Natural killer cell (primary cell): ENCODE results near the gene MAST2. TPM values are rescaled to one million over a fixed set of nuclear protein-coding genes. Genes with fewer than 3 reads are reported as not detected.

Experiments
- ATAC-seq, 3 donors: fragments of 150-1000 bp in 2 of 3; fragments of 200-7000 bp in 1 of 3; cut with Tn5 transposase; 1 replicate in 1 of 3; 2 replicates in 2 of 3; pipeline ENCODE4 v1.10.0; 2021; ENCODE audit warnings: mild to moderate bottlenecking in 2 of 3, moderate library complexity in 2 of 3
- DNase-seq, 2 donors: peaks; one replicate each; pipeline versions ENCODE4 v3.0.0 to v3.0.0-alpha.2; 2013 to 2021; ENCODE audit warnings: mixed read lengths in 1 of 2
- H3K27ac ChIP-seq: one replicate; pipeline ENCODE4 v1.5.1; 2013; ENCODE audit warnings: mild to moderate bottlenecking, low read length
- H3K27me3 ChIP-seq: one replicate; pipeline ENCODE4 v1.6.1; 2013; ENCODE audit warnings: low read length; ENCODE audit not compliant: control insufficient read depth, insufficient read depth
- H3K36me3 ChIP-seq: one replicate; pipeline ENCODE4 v1.6.1; 2013; ENCODE audit warnings: low read length; ENCODE audit not compliant: control insufficient read depth, insufficient read depth
- H3K4me1 ChIP-seq: one replicate; pipeline ENCODE4 v1.6.1; 2013; ENCODE audit warnings: low read length; ENCODE audit not compliant: control insufficient read depth, insufficient read depth
- H3K4me3 ChIP-seq: one replicate; pipeline ENCODE4 v1.5.1; 2013; ENCODE audit warnings: low read length
- H3K9me3 ChIP-seq: one replicate; pipeline ENCODE4 v1.6.1; 2013; ENCODE audit warnings: low read length; ENCODE audit not compliant: control insufficient read depth, insufficient read depth
- H3K27ac Mint-ChIP-seq, 2 donors: one replicate each; pipeline ENCODE4 v1.8.0; 2022; ENCODE audit warnings: mild to moderate bottlenecking in 2 of 2, mixed read lengths in 2 of 2, moderate library complexity in 1 of 2
- H3K27me3 Mint-ChIP-seq, 2 donors: one replicate each; pipeline ENCODE4 v1.8.0; 2022; ENCODE audit warnings: low read depth in 2 of 2, mixed read lengths in 2 of 2
- H3K36me3 Mint-ChIP-seq: one replicate; pipeline ENCODE4 v1.8.0; 2022; ENCODE audit warnings: mixed read lengths
- H3K4me1 Mint-ChIP-seq, 2 donors: one replicate each; pipeline ENCODE4 v1.8.0; 2022; ENCODE audit warnings: mixed read lengths in 2 of 2
- H3K4me3 Mint-ChIP-seq: one replicate; pipeline ENCODE4 v1.8.0; 2022; ENCODE audit warnings: mild to moderate bottlenecking, moderate library complexity, mixed read lengths
- H3K9me3 Mint-ChIP-seq, 2 donors: one replicate each; pipeline ENCODE4 v1.8.0; 2022; ENCODE audit warnings: mixed read lengths in 2 of 2
- CTCF ChIP-seq: fragments of 200-600 bp; IDR thresholded peaks from one replicate; pipeline ENCODE4 v1.8.0; 2022; ENCODE audit warnings: antibody characterized with exemption
- WGBS: methylation state at CpG from one replicate; pipeline ENCODE4 v1.1.7; 2013; ENCODE audit warnings: missing lambda C conversion rate; ENCODE audit not compliant: insufficient coverage; 5-methylcytosine and 5-hydroxymethylcytosine counted together
- intact Hi-C: fragments of 100-400 bp; cut with micrococcal nuclease; formaldehyde crosslinking; loops from one replicate; pipeline ENCODE4 v1.14.2; 2022
- total RNA-seq, 4 donors: library from RNA; stranded (reverse); fragments of 120-200 nt in 1 of 4; gene quantifications; one replicate each; pipeline versions ENCODE4 v1.2.3 to v1.2.4, GENCODE V29; 2013 to 2022

The MAST2 gene
- total RNA-seq, 3 donors from 2014 or later (not counting 1 experiment from before 2014, with no cell fraction given), result 25.3 to 28.6 (median 27.9) TPM

GRCh38 chr1:45999507-45999906 is 196.1 kb downstream of the MAST2 start:
- H3K36me3 Mint-ChIP-seq, result no peaks in the 10 kb centered on the region
- ATAC-seq (no peak), DNase-seq (no peak)
- H3K9me3 Mint-ChIP-seq, result no peaks in the 10 kb centered on the region
- WGBS, result no CpG with 5 or more reads among the region's 2 CpGs
- no peak for TF ChIP-seq CTCF
- no peak overlapping the region for H3K4me3 Mint-ChIP-seq
- Histone ChIP-seq H3K4me3 (no peak overlapping the region), H3K9me3 (no peaks in the 10 kb centered on the region), H3K36me3 (no peaks in the 10 kb centered on the region), H3K27me3 (no peaks in the 10 kb centered on the region), H3K4me1 (no peaks in the 10 kb centered on the region), H3K27ac (no peak overlapping the region)
- peaks cover 0 to 6% of the 10 kb centered on the region in 2 donors for H3K4me1 Mint-ChIP-seq
- intact Hi-C loops, result no loop called here
- H3K27ac Mint-ChIP-seq, result no peak overlapping the region
- no peaks in the 10 kb centered on the region for H3K27me3 Mint-ChIP-seq

GRCh38 chr1:46001081-46001785 is 197.8 kb downstream of the MAST2 start:
- Mint-ChIP-seq H3K4me3 (no peak overlapping the region), H3K27me3 (no peaks in the 10 kb centered on the region), H3K27ac (no peak overlapping the region), H3K9me3 (no peaks in the 10 kb centered on the region), H3K4me1 (peaks cover 0 to 6% of the 10 kb centered on the region in 2 donors), H3K36me3 (no peaks in the 10 kb centered on the region)
- ATAC-seq (no peak), DNase-seq (no peak)
- Histone ChIP-seq H3K9me3 (no peaks in the 10 kb centered on the region), H3K4me1 (no peaks in the 10 kb centered on the region), H3K27me3 (no peaks in the 10 kb centered on the region), H3K27ac (no peak overlapping the region), H3K36me3 (no peaks in the 10 kb centered on the region), H3K4me3 (no peak overlapping the region)
- intact Hi-C loops, result no loop called here
- no peak for TF ChIP-seq CTCF
- WGBS, result 96% methylated on average over 2 of the region's 3 CpGs

GRCh38 chr1:46002551-46003150 is 199.2 kb downstream of the MAST2 start:
- DNase-seq (no peak), ATAC-seq (no peak)
- Mint-ChIP-seq H3K27ac (no peak overlapping the region), H3K36me3 (peaks cover 8% of the 10 kb centered on the region), H3K4me3 (no peak overlapping the region), H3K27me3 (no peaks in the 10 kb centered on the region), H3K4me1 (peaks cover 0 to 6% of the 10 kb centered on the region in 2 donors), H3K9me3 (no peaks in the 10 kb centered on the region)
- Histone ChIP-seq H3K27me3 (no peaks in the 10 kb centered on the region), H3K36me3 (no peaks in the 10 kb centered on the region), H3K4me1 (no peaks in the 10 kb centered on the region), H3K9me3 (no peaks in the 10 kb centered on the region), H3K4me3 (no peak overlapping the region), H3K27ac (no peak overlapping the region)
- WGBS, result 100% methylated on average over 3 of the region's 3 CpGs
- intact Hi-C loops, result no loop called here
- TF ChIP-seq CTCF, result no peak
